CD4-positive, alpha-beta T cell treated with Interleukin-10 for 1 hour (primary cell): ENCODE results near the gene ENHO.
A peak's percentile ranks its signal among the peaks of the same experiment; 100 is the strongest.
"Not testable (repeated sequence)": the region's sequence is repeated elsewhere in the genome, so short reads cannot be mapped to it uniquely, and the experiment has no call there.

Source experiments
- DNase-seq: peaks from one replicate; pipeline ENCODE4 v3.0.0-alpha.2; 2020

Gene ENHO

DNA sequence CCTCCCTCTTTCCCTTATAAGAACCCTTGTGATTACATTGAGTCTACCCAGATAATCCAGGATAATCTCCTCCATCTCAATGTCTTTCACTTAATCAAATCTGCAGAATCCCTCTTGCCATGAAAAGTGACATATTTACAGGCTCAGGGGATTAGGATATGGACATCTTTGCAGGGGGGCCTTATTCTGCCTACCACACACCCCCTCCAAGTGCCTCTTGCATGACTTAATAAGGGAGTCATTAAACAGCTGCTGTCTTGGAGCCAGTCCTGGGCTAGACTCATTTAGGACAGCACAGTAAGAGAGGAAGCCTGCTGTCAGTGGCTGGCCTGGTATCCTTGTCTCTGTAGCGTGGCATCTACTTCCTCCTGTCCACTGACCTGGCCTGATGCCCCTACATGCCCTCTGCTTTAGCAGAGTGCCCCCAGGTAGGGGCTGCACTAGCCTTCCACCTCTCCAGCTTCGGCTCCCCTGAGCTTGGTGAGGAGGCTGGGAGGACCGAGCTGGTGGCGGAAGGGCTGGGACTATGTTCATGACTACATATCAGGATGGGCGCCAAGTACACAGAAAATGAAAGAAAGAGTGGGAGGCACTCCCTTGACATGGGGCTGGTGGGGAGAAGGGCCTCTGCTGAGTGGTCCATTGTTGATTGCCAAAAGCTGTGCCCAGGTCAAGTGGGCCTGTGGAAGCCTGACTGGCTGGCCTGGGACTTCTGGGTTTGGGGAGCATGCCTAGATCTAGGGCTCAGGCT, 17.2 kb downstream of the ENHO start:
- no peak for DNase-seq

DNA sequence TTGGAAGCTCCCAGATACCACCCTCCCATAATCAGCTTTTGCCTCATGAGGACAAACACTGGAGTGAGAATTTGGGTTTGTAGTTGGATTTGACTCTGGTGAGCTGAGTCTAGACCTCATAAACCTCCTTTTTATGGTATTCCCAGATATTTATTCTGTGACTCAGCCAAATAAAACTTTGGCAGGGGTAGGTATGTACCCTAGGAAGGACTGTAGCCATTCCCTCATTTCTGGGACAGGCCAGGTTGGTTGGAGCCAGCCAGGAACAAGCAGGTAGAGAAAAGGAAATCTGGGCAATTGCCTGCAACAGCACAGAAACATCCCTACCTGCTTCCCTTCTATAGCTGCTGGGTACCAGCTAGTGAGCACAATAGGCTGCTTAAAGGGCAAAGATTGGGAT, 19.4 kb downstream of the ENHO start:
- no peak for DNase-seq

DNA sequence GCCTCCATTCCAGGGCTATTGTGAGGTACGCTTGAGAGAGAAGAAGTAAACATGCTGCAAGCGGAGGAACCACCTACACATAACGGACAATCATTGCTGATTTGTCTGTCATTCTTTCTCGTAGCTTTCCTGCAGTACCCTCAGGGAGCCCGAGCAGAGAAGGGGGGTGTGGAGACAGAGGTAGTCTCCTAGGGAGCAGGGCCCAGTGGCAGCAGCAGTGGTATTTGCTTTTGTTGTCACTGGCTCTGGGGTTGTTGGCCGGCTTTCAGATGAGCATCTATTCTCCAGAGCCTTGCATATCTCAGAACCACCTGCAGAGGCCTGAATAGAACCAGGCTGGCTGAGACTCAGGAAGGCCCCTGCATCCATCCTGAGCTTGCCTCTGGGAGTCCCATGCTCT, 19.9 kb downstream of the ENHO start:
- no peak for DNase-seq

DNA sequence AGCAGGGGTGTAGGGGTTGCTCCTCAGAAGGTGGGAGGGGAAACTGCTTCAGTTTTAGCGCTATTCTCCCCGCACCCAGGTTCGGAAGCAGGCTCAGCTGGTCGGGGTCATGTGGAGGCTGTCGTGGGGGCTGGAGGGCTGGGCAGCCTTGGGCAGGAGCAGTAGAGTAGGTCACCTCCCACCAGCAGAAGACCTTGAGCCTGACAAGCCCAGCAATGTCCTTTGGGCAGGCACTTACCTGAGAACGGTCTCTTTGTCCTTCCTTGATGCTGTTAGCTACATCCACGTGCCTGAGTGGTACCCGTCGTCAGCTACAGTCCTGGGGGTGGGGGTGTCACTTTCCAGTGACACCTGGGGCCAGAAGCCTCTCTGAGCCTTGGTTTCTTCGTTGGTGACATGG, 20.3 kb downstream of the ENHO start:
- no peak for DNase-seq

DNA sequence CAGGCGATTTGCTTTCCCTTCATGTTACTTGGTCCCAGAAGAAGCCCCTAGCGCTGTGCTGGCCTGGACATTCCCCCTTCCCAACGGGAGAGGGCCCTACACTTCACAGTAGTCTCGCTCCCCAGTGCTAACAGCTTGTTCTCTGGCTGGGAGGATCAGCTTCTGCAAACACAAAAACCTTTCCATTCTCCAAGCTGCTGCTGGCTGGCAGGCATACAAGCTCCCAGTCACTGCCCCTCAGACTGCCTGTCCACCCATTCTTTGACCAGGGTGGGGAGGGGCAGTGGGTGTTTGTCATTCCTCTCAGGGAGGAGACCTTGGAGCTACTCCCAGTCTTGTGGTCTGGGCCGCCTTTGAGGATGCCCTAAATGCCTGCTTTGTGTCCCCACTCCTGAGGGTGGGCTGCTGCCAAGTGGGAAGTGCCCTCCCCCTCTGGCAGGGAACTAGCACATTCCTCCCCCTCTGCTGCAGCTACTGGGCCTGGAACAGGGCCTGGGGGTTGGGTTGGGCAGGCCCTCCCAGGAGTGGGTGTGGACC, 20.8 kb downstream of the ENHO start:
- no peak for DNase-seq

DNA sequence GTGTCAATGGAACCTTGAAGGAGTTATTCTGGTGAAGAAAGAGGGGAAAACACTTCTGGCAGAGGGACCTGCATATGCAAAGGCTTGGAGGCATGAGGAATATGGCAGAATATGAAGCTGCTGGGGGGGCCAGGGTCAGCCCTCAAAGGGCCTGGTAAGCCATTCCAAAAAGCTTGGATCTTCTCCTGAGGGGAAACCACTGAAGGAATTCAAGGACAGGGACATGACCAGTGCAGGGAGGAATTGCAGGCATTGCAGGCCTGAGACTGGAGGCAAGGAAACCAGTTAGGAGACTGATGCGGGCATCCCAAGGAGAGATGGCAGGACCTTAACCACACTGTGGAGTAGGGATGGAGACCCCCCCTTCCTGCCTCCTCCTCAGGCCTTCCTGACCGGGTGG, 21.4 kb downstream of the ENHO start:
- no peak for DNase-seq

DNA sequence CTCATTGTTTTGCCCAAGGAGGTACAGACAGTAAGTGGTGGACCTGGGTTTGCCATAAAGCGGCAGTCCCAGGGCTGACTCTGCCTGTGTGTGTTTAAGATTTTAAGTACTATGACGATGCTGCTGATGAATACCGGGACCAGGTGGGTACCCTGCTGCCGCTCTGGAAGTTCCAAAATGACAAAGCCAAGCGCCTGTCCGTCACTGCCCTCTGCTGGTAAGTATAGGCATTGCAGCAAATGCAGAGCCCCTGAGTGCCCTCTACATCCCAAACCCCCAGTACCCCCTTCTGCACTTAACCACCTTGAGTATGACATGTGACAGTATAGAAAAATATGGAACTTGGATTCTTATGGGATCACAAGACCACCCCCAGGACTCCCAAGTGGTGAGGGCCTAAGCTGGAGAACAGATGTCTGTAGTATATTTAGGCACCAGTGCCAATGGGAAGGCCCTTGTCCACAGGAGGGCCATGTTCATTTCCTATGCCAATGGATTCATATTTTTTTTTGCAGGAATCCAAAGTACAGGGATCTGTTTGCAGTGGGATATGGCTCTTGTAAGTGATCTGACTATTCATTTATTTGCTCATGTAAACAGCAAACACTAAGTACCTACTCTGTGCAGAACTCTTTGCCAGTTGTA, 22.0 kb downstream of the ENHO start:
- DNase-seq: peak; percentile 70

DNA sequence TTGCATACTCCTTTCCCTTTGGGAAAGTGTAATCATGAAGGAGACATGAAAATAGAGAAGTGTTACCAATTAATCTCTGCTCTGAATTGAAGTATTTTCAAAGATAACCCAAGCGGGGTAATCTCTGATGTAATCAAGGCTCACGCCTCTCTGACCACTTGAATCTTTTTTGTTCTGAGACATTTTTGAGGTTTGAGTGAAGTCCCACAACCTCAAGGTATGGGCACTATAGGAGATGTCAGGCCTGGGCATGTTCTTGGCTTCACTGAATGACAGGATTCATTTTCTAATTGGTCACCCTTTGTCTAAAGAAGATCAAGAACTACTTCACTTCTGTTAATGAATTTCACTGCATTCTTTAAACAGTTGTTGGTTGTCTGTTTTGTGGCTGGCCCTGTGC, 23.7 kb downstream of the ENHO start:
- no peak for DNase-seq

DNA sequence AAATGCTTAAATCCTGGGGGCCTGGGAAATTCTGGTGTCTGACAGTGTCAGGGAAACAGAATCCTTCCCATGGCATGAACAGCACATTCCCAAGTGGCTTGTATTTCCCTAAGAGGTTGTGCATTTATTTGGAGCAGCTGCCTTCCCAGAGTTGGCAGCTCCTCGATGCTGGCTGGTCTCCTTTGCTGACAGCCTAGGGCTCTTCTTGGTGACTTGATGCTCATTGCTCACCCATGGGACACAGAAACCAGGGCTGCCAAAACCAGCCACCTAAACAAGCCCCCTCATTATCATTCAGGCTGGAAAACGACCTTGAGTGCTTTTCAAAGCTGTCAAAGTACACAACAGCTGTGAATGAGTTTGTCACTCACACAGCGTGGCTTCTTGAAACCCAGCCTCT, 24.2 kb downstream of the ENHO start:
- DNase-seq: no peak

DNA sequence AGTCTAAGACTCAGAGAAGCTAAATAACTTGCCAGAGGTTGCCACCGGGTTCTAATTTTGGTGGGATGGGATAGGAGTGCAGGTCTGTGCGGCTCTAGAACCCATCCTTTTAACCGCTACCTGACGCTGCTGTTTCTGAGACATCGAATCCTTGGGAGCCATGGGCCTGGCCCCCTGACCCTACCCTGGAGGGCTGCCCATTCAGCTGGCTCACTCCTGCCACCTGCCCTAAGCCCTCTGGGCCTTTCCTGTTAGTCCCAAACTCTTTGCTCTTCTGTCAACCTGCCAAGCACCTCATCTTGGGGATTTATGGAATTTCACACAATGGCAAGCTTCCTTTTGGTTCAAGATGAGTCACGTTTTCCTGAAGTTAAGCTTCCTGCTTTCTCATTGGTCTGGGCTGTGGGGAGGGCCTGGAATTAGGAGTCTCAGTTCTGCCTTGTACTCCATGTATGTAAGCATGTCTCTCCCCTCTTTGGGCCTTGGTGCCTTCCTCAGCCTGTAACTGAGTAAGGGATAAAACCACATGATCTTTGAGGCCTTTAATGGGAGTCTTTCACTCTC, 26.6 kb downstream of the ENHO start:
- DNase-seq: no peak

DNA sequence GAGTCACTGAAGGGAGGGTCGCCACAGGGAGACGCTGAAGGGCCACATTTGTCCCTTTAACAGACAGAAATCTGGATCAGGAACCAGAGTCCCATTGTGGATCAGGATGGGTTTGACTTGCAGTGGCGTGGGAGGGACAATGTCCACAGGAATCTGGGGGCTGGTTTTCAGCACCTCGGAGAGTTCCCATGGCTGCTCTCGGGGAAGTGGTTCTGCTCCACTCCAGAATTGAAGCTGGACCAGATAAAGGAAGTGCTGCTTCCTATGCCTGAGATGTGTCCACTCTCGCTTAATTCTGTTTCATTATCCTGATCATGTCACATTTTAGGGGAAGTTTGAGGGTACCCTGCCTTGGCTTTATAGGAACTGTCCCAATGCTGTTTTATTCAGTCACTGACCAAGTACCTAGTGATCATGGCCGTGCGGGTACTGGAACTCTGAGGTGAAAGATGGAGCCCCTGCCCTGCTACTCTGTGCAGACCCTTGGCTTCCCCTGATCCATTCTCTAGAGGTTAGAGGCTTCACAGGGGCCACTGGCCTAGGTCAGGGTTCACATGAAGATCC, 28.7 kb downstream of the ENHO start:
- DNase-seq: peak; percentile 17

DNA sequence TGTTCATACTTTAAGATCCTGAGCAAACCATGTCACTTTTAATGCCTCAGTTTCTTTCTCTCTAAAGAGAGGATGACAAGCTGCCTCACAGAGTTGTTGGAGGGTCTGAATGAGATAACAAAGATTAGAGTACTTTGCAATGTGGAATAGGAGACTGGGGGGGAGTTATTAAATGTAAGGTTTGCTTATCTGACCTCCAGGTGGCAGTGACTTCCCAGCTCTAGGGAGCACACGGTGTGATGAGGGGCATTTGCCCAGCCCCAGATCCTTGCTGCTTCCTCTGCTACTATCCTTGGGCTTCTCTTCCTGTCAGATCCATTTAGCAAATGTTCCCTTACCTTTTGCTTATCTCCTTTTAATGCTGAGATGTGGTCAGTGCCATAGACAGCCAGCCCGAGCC, 30.7 kb downstream of the ENHO start:
- no peak for DNase-seq

DNA sequence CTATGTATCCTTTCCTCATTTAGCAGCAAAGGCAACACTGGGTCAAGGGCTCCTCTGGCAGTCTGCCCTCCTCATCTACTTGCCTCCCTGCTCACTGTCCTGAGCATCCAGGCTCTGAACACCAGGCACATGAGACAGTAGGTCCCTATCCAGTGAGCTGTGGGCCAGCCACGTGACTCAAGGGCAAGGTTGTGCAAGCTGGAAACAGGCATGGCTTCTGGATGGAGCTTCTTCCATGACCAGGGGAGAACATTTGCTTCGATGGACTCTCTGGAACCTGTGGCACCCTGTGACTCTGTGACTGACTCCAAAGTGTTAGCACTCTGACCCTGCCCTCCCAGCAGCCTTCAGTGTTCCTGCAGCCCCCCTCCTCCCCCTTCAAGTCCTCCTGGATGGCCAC, 31.2 kb downstream of the ENHO start:
- no peak for DNase-seq

DNA sequence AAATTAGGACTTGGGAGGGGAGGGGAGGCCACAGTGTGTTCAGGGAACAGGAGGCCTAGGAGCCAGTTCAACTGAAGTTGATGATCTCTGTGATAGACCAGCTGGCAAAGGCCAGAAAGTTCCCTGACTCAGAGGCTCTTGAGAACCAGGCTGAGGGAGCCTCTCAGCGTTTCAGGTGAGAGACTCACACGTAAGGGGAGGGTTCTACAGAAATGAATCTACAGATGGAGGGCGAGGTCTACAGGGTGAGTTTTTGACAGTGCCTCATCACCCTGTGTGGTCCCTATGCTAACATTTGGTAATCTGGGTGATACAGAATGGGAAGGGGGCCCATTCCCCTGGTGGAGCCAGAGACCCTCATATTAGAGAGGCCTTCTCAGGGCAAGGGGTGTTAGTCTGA, 32.0 kb downstream of the ENHO start:
- DNase-seq: no peak

DNA sequence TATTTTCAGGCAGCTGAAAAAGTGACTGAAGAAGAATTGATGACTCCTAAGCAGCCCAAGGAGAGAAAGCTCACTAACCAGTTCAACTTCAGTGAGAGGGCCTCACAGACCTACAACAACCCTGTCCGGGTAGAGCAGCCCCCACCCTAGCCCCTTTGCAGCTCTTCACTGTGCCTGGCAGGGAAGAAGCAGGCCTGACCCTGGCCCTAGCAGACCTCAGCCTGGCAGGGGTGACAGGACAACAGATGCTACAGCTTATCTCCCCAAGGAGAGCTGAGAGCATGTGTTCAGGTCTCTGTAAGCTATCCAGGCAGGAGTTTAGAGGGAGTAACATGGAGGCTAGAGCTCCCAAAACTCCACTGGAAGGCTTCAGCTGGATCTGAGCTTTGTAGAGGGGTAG, 32.4 kb downstream of the ENHO start:
- no peak for DNase-seq

DNA sequence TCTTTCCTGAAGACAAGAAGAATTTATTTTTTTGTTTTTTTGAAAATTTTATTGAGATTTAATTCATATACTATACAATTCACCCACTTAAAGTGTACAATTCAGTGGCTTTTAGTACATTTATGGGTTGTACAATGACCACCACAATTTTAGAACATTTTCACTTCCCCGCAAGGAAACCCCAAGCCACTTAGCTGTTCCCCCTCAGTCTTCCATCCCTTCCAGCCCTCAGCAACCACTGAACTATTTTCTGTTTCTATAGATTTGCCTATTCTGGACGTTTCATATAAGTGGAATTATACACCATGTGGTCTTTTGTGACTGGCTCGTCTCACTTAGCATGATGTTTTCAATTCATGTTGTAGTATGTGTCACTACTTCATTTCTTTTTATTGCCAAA, 36.2 kb downstream of the ENHO start:
- no peak for DNase-seq

DNA sequence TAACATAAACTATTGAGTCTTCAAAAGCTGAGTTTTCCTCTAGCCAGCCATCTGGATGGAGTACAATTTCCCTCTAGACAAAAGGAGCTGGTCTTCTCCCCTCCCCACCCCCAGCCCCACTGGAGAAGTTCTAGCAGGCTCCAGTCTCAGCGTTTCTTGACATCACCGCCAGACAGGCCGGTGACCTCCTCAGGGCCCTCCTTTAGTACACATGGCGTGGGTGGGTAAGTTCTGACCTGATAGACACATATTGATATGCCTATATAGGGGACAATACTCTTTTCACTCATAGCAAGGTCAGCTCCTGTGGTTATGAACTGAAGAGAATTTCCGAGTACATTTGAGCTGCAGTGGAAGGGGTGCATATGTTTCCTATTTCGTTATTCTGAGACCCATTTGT, 37.0 kb downstream of the ENHO start:
- DNase-seq: no peak

DNA sequence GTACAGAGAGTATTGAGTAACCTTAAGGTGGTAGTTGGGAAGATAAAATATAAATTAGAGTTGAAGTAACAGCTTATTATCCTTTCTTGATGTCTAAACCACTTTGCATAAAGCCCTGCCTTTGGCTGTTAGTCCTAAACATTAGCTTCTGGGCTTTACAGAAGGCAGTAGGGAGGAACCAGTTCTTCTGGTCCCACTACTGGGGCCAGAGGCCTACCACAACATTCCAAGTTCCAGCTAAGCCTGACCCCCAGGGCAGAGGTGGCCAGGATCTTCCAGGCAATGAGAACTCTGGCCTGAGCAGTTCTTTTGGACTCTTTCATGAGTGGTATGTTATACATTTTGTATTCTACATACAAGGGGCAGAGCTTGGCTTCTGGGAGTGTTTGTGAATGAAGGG, 38.1 kb downstream of the ENHO start:
- DNase-seq: no peak

DNA sequence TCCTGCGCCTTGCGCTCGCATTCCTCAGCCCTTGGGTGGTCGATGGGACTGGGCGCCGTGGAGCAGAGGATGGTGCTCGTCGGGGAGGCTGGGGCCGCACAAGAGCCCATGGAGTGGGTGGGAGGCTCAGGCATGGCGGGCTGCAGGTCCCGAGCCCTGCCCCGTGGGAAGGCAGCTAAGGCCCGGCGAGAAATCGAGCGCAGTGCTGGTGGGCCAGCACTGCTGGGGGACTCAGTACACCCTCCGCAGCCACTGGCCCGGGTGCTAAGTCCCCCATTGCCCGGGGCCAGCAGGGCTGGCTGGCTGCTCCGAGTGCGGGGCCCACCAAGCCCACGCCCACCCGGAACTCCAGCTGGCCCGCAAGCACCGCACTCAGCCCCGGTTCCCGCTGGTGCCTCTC, 40.0 kb downstream of the ENHO start:
- not testable (repeated sequence) for DNase-seq

DNA sequence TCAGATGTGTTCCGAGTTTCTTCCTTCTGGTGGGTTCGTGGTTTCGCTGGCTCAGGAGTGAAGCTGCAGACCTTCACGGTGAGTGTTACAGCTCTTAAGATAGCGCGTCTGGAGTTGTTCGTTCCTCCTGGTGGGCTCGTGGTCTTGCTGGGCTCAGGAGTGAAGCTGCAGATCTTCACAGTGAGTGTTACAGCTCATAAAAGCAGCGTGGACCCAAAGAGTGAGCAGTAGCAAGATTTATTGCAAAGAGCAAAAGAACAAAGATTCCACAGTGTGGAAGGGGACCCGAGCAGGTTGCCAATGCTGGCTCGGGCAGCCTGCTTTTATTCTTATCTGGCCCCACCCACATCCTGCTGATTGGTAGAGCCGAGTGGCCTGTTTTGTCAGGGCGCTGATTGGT, 41.2 kb downstream of the ENHO start:
- not testable (repeated sequence) for DNase-seq

DNA sequence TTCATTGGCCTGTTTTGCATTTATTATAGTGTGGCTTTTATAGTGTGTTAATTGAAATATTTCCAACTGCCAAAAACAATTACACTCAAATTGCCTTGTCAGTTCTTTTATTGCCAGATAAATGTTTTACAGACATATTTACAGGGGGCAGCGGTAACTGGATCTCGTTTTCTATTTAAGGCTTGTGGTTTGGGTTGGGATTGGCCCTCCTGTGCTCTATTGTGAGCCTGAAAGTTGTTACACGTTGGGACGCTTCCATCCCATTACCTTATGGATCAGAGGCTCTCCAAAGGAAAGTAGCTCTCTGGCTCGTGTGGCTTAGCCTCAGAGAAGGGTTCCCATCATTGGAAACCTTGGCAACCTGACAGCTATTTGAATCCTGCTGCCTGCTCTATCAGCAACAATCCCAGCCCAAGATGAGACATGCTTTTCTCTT, 43.3 kb downstream of the ENHO start:
- no peak for DNase-seq

DNA sequence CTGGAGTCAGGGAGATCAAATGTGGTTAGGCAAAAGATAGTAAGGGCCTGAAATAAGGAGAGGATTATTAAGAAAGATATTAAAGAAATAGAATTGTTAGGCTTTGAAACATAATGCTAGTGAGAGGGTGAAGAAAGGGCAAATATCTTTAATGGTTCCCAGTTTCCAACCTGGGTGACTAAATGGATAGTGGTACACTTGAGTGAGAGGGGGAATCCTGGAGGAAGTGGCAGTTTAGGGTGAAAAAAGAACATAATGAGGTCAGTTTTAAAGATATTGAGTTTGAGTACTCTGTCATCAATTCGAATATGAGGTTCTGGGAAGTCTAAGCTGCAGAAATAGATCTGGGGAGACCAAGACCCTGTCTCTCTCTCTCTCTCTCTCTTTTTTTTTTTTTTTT, 45.2 kb downstream of the ENHO start:
- DNase-seq: no peak

DNA sequence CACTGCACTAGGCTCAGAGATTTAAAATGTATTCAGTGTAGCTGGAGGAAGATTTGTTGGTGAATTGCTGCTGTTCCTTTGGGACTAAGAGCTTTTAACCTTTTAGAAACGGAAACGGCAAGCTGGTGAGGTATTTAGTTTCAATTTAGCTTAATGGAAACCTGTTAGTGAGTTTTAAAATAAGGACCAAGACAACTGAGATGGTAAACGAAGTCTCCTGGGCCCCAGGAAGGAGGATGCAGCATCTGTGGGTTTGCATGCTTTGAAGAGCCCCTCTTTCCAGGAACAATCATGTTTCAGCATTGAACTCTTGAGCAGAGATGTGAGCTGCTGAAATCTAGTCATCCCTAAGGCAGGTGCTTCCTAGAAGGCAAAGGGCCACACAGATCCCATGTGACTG, 47.7 kb downstream of the ENHO start:
- DNase-seq: no peak
